ENCODE results near the gene WNT6. TPM values are rescaled to one million over a fixed set of nuclear protein-coding genes. Genes with fewer than 3 reads are reported as not detected.

WNT6 gene
- total and polyA plus RNA-seq, 2 of the 8 experiments (the other 6 are each of a cell fraction or from before 2014, with no cell fraction given) = not detected

DNA sequence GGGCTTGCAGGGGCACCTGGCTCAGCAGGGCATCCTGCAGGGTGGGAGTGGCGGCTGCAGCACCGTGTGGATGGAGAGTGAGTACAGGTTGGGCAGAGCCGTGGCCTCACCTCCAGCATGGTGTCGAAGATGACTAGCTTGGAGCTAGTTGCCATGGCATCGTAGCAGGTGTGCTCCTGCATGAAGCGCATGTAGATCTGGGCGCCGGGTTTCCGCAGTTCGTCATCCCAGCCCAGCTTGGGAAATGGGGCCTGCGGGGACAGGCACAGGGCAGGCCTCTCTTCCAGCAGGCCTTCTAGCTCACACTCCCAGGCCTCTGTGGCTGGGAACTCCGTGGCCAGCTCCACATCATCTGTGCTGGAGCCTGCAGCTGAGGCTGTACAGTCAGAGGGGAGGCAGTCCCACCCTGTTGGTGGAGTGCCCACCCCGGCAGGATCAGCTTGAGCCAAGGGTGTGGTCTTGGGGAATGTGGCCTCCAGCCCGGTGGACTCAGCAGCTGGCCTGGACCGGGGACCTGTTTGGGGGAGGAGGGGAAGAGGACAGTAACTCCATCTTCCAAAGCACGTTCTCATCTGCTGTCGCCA lies 29.6 kb upstream of the WNT6 start:
- ChIA-PET CTCF (ENCODE audit: partially characterized antibody) (interaction anchor here (0.8 to 2.6 kb wide), 7 partner anchors 9 to 73 kb away, joined by 3 to 9 read pairs (median 3); no protein-coding TSS in a partner anchor), POLR2A (ENCODE audit: partially characterized antibody) (interaction anchor here (1.1 kb wide), 1 partner anchor 76 kb away, joined by 3 read pairs; no protein-coding TSS in a partner anchor)
- Histone ChIP-seq H3K27ac (ENCODE audit: low read depth, low read length) (no peak overlapping the region), H3K4me2 (ENCODE audit: insufficient read depth in 1 of 2, low read depth in 2 of 2, low read length in 2 of 2) (no peak overlapping the region), H4K5ac (ENCODE audit: insufficient read length, low read depth, low read length) (no peak overlapping the region), H3K18ac (ENCODE audit: extremely low read depth, low read length) (no peak overlapping the region), H3K4me1 (replicated peaks in 1 of 4; ENCODE audit: control insufficient read depth in 3 of 4, insufficient read depth in 4 of 4, low read length in 3 of 4) (peaks cover 0 to 3% (median 0%) of the 10 kb centered on the region in 4 experiments; a peak in 1 of 7 replicates), H3K4me3 (ENCODE audit: extremely low read depth in 1 of 4, insufficient read depth in 2 of 4, low read depth in 3 of 4, low read length in 4 of 4) (no peak overlapping the region), H2AFZ (ENCODE audit: low read length) (no peak overlapping the region), H4K91ac (replicated peaks; ENCODE audit: insufficient read length, low read length) (no peak overlapping the region), H2BK20ac (ENCODE audit: low read length) (no peak overlapping the region), H2BK120ac (replicated peaks; ENCODE audit: low read depth, low read length) (no peak overlapping the region), H3K56ac (replicated peaks; ENCODE audit: insufficient read length, low read depth, low read length) (no peak overlapping the region), H3K79me2 (ENCODE audit: control insufficient read depth in 1 of 2, insufficient read depth in 2 of 2, low read length in 2 of 2) (no peaks in the 10 kb centered on the region), H4K8ac (ENCODE audit: extremely low read depth, insufficient read depth, low read length) (peak overlapping the region; percentile 72), H2AK5ac (ENCODE audit: low read depth, low read length) (no peak overlapping the region), H2BK12ac (ENCODE audit: low read depth, low read length) (no peak overlapping the region), H2BK15ac (ENCODE audit: low read length) (no peak overlapping the region), H3K9me3 (ENCODE audit: insufficient read depth in 2 of 2, low read depth in 1 of 2, low read length in 1 of 2) (no peaks in the 10 kb centered on the region), H3K27me3 (replicated peaks in 1 of 4; ENCODE audit: control insufficient read depth in 3 of 4, extremely low read depth in 1 of 4, insufficient read depth in 3 of 4, low read length in 3 of 4) (peaks cover 0 to 4% (median 0%) of the 10 kb centered on the region in 4 experiments; a peak in 1 of 7 replicates), H3K23me2 (ENCODE audit: low read depth, low read length) (peaks cover 2% of the 10 kb centered on the region; the same call in 1 of the 2 replicates), H3K79me1 (ENCODE audit: low read depth, low read length) (no peaks in the 10 kb centered on the region), H4K20me1 (replicated peaks in 1 of 2; ENCODE audit: control insufficient read depth in 1 of 2, insufficient read depth in 2 of 2, low read length in 2 of 2) (no peaks in the 10 kb centered on the region), H3K4ac (replicated peaks; ENCODE audit: insufficient read length, low read depth, low read length) (peak overlapping the region; percentile 39), H3K9ac (replicated peaks in 1 of 4; ENCODE audit: extremely low read depth in 1 of 4, low read depth in 3 of 4, low read length in 3 of 4) (no peak overlapping the region), H3K36me3 (ENCODE audit: control insufficient read depth in 2 of 4, insufficient read depth in 4 of 4, low read length in 3 of 4) (no peaks in the 10 kb centered on the region), H3K14ac (ENCODE audit: insufficient read length) (no peak overlapping the region), H2BK5ac (ENCODE audit: low read depth, low read length) (no peak overlapping the region), H3K23ac (ENCODE audit: insufficient read length) (no peak overlapping the region)
- WGBS, 2 experiments (ENCODE audit: extremely low coverage in 1 of 2, insufficient coverage in 1 of 2, insufficient read length in 1 of 2, insufficient replicate concordance in 2 of 2, low coverage in 1 of 2, low lambda C conversion rate in 2 of 2, missing lambda C conversion rate in 1 of 2) = 88% methylated on average over 17 of the region's 17 CpGs; no CpG with 5 or more reads in 1 of the 2 experiments
- FAIRE-seq = no peak
- DNase-seq (ENCODE audit: low read depth in 1 of 2, low spot score in 2 of 2) = no peak
- no peak for TF ChIP-seq SRF (IDR thresholded peaks at IDR 0.05; ENCODE audit: low read depth, low read length)
- TF ChIP-seq EGR1 (IDR thresholded peaks at IDR 0.05; ENCODE audit: borderline replicate concordance, low read depth, low read length) = no peak
- no peak for TF ChIP-seq SP4 (IDR thresholded peaks at IDR 0.05; ENCODE audit: low read length)
- no peak for TF ChIP-seq KDM4A (IDR thresholded peaks at IDR 0.05; ENCODE audit: low read depth, low read length, severe bottlenecking)
- TF ChIP-seq CREB1 (IDR thresholded peaks at IDR 0.05) = no peak
- no peak for TF ChIP-seq BACH1 (IDR thresholded peaks at IDR 0.05; ENCODE audit: low read length)
- TF ChIP-seq GTF2F1 (IDR thresholded peaks at IDR 0.05; ENCODE audit: borderline replicate concordance, low read depth, low read length) = no peak
- TF ChIP-seq, protein P1, sequence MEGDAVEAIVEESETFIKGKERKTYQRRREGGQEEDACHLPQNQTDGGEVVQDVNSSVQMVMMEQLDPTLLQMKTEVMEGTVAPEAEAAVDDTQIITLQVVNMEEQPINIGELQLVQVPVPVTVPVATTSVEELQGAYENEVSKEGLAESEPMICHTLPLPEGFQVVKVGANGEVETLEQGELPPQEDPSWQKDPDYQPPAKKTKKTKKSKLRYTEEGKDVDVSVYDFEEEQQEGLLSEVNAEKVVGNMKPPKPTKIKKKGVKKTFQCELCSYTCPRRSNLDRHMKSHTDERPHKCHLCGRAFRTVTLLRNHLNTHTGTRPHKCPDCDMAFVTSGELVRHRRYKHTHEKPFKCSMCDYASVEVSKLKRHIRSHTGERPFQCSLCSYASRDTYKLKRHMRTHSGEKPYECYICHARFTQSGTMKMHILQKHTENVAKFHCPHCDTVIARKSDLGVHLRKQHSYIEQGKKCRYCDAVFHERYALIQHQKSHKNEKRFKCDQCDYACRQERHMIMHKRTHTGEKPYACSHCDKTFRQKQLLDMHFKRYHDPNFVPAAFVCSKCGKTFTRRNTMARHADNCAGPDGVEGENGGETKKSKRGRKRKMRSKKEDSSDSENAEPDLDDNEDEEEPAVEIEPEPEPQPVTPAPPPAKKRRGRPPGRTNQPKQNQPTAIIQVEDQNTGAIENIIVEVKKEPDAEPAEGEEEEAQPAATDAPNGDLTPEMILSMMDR (IDR thresholded peaks at IDR 0.05; ENCODE audit: control extremely low read depth in 1 of 3, insufficient read depth in 1 of 3, low read depth in 1 of 3, low read length in 3 of 3) = no peak
- no peak for TF ChIP-seq RNF2 (IDR thresholded peaks at IDR 0.05; ENCODE audit: borderline replicate concordance, low read depth, low read length, missing control alignments, poor library complexity, severe bottlenecking)
- TF ChIP-seq SUZ12 (IDR thresholded peaks at IDR 0.05; ENCODE audit: low read length) = no peak
- no peak for TF ChIP-seq RBBP5 (IDR thresholded peaks at IDR 0.05; ENCODE audit: borderline replicate concordance, low read depth, low read length)
